Measurements from ENCODE around the gene LRIG1. TPM values are rescaled to one million over a fixed set of nuclear protein-coding genes. Genes with fewer than 3 reads are reported as not detected.
A peak's percentile ranks its signal among the peaks of the same experiment; 100 is the strongest.

LRIG1 gene
- total RNA-seq, 1 donor from 2014 or later = 178 TPM

DNA sequence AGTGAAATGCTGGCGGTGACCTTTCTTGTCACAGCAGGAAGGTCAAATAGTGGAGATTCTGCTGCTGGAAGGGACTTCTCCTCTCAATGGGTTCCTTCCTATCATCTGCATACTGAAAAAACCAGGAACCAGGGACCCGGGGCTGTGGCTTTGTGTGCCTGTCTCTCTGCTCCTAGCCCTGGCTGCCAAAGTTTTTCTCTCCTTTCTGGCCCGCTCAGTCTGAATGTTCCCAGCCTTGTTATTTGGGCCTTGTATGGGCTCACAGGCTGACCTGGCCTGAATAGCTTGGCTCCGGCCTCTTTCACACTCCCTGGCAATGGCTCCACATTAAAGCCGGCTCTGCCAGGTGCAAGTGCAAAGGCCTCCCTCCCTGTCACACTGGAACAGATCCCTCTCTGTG, 94.7 kb downstream of the LRIG1 start:
- DNase-seq (ENCODE audit: low read depth, low spot score) = no peak
- Mint-ChIP-seq H3K9me3 (no peaks in the 10 kb centered on the region), H3K27ac (ENCODE audit: unreplicated experiment) (peak overlapping the region; percentile 91), H3K4me3 (peak overlapping the region; percentile 51), H3K27me3 (ENCODE audit: low read depth) (peaks cover 5% of the 10 kb centered on the region), H3K36me3 (ENCODE audit: low read depth) (peaks cover 36% of the 10 kb centered on the region), H3K4me1 (peaks cover 89% of the 10 kb centered on the region)
- TF ChIP-seq, protein P1, sequence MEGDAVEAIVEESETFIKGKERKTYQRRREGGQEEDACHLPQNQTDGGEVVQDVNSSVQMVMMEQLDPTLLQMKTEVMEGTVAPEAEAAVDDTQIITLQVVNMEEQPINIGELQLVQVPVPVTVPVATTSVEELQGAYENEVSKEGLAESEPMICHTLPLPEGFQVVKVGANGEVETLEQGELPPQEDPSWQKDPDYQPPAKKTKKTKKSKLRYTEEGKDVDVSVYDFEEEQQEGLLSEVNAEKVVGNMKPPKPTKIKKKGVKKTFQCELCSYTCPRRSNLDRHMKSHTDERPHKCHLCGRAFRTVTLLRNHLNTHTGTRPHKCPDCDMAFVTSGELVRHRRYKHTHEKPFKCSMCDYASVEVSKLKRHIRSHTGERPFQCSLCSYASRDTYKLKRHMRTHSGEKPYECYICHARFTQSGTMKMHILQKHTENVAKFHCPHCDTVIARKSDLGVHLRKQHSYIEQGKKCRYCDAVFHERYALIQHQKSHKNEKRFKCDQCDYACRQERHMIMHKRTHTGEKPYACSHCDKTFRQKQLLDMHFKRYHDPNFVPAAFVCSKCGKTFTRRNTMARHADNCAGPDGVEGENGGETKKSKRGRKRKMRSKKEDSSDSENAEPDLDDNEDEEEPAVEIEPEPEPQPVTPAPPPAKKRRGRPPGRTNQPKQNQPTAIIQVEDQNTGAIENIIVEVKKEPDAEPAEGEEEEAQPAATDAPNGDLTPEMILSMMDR (conservative IDR thresholded peaks at IDR 0.05) = no peak

- TF ChIP-seq, protein P1 (conservative IDR thresholded peaks at IDR 0.05) = no peak
- Mint-ChIP-seq H3K9me3 (no peaks in the 10 kb centered on the region), H3K27ac (ENCODE audit: unreplicated experiment) (no peak overlapping the region), H3K4me3 (peak overlapping the region; percentile 51), H3K36me3 (ENCODE audit: low read depth) (peaks cover 36% of the 10 kb centered on the region), H3K4me1 (peaks cover 89% of the 10 kb centered on the region), H3K27me3 (ENCODE audit: low read depth) (peaks cover 5% of the 10 kb centered on the region)
- no peak for DNase-seq (ENCODE audit: low read depth, low spot score)
Observed at GRCh38 chr3:66405701-66406091, 95.1 kb downstream of the LRIG1 start.

DNA sequence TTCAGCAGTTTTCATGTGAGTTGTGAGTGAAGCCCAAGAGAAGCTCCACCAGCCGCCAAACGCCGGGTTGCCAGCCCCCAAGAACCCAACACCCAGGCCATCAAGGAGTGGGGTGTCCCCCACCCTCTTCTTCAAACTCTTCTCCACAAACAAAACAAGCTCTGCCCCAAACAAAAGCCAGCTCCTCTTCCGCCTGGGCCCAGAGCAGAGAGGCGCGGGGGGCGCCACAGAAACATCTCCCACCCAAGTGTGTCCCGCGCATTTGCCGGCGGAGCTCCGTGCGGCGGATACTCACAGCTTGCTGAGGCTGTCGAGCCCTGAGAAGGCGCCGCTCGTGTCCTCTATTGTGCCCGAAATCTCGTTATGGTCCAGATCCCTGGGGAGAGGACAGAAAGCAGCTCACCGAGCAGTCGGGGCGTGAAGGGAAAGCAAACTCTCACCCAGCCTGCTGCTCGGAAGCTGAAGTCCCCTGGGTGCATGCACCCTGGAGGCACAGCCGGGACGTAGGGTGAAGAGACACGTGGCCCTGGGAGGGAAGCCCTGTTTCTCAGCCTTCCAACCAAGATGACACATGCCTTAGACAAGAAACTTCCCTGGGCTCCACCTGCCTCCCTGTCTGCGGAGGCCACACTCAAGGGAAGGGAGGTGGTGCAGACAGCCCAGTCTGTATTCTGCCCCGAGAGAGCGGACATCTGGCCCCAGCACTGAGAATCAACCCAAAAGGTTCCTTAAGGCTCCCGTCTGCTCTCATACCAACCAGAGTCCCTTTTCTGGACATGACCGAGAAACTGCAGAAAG, 95.7 kb downstream of the LRIG1 start:
- peaks cover 90% of the 10 kb centered on the region for H3K4me1 Mint-ChIP-seq
- DNase-seq (ENCODE audit: low read depth, low spot score) = no peak
- H3K9me3 Mint-ChIP-seq = no peaks in the 10 kb centered on the region
- peaks cover 5% of the 10 kb centered on the region for H3K27me3 Mint-ChIP-seq (ENCODE audit: low read depth)
- no peak overlapping the region for H3K4me3 Mint-ChIP-seq
- H3K27ac Mint-ChIP-seq (ENCODE audit: unreplicated experiment) = peak overlapping the region; percentile 86
- TF ChIP-seq, protein P1 (conservative IDR thresholded peaks at IDR 0.05) = no peak
- peaks cover 32% of the 10 kb centered on the region for H3K36me3 Mint-ChIP-seq (ENCODE audit: low read depth)

DNA sequence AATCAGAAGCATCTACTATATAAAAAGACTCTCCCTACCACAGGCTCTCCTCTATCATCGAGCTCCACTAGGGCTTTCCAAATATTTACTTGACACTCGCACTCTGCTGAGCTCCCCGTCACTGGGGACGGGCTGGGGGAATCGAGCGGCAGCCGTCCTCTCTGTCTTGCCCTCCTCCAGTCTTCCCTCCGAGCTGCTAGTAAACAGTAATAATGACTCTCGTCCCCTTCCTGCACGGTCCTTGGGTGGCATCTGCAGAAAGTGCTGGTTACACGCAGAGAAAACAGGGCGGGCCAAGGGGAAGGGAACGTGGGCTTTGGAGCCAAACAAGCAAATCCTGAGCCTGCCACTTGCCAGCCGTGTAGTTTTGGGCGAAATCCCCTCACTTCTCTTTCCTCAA, 96.6 kb downstream of the LRIG1 start:
- peaks cover 94% of the 10 kb centered on the region for H3K4me1 Mint-ChIP-seq
- H3K9me3 Mint-ChIP-seq = no peaks in the 10 kb centered on the region
- peak overlapping the region; percentile 33 for H3K4me3 Mint-ChIP-seq
- H3K36me3 Mint-ChIP-seq (ENCODE audit: low read depth) = peaks cover 29% of the 10 kb centered on the region
- no peak for DNase-seq (ENCODE audit: low read depth, low spot score)
- TF ChIP-seq, protein P1 (conservative IDR thresholded peaks at IDR 0.05) = no peak
- peaks cover 5% of the 10 kb centered on the region for H3K27me3 Mint-ChIP-seq (ENCODE audit: low read depth)
- peak overlapping the region; percentile 57 for H3K27ac Mint-ChIP-seq (ENCODE audit: unreplicated experiment)

- Mint-ChIP-seq H3K27me3 (ENCODE audit: low read depth) (peaks cover 5% of the 10 kb centered on the region), H3K4me1 (peaks cover 94% of the 10 kb centered on the region), H3K36me3 (ENCODE audit: low read depth) (peaks cover 28% of the 10 kb centered on the region), H3K4me3 (peak overlapping the region; percentile 49), H3K9me3 (no peaks in the 10 kb centered on the region), H3K27ac (ENCODE audit: unreplicated experiment) (no peak overlapping the region)
- TF ChIP-seq, protein P1 (conservative IDR thresholded peaks at IDR 0.05) = no peak
- no peak for DNase-seq (ENCODE audit: low read depth, low spot score)
Observed at GRCh38 chr3:66403323-66403990, 97.4 kb downstream of the LRIG1 start.
